ENCODE results near the gene CYSTM1. TPM values are rescaled to one million over a fixed set of nuclear protein-coding genes. Genes with fewer than 3 reads are reported as not detected.

Gene CYSTM1
- total and polyA plus RNA-seq, 4 donors, result 8.1 to 45.7 (median 23.4) TPM

DNA sequence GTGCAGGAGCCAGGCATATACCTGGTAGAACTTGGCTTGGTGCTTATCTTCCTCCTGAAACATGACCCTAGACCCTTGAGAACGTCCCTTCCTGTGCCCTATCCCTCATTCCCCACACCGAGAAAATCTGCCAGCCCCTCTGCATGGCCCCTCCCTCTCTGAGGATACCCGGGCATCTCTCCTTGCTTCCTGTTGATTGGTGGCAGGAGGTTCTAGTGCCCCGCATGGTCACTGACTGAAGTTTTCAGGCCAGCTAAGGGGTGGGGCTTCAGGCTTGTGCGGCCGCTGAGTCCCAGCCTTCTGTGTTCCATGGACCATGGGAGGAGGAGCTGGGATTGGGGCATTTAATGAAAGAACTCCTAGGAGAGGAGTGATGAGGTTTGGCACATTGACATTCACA lies 26.5 kb upstream of the CYSTM1 start:
- TF ChIP-seq SP1 (IDR thresholded peaks at IDR 0.05), result no peak
- TF ChIP-seq, protein P1, sequence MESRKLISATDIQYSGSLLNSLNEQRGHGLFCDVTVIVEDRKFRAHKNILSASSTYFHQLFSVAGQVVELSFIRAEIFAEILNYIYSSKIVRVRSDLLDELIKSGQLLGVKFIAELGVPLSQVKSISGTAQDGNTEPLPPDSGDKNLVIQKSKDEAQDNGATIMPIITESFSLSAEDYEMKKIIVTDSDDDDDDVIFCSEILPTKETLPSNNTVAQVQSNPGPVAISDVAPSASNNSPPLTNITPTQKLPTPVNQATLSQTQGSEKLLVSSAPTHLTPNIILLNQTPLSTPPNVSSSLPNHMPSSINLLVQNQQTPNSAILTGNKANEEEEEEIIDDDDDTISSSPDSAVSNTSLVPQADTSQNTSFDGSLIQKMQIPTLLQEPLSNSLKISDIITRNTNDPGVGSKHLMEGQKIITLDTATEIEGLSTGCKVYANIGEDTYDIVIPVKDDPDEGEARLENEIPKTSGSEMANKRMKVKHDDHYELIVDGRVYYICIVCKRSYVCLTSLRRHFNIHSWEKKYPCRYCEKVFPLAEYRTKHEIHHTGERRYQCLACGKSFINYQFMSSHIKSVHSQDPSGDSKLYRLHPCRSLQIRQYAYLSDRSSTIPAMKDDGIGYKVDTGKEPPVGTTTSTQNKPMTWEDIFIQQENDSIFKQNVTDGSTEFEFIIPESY (IDR thresholded peaks at IDR 0.05), result no peak
- 64% methylated on average over 6 of the region's 6 CpGs for WGBS
- Histone ChIP-seq H3K4me1 (ENCODE audit: control insufficient read depth in 4 of 4, insufficient read depth in 4 of 4, low read length in 3 of 4) (peaks cover 7 to 15% (median 10%) of the 10 kb centered on the region in 4 donors), H3K27me3 (ENCODE audit: control insufficient read depth in 4 of 4, insufficient read depth in 4 of 4, low read length in 3 of 4) (no peaks in the 10 kb centered on the region), H3K9me3 (ENCODE audit: control insufficient read depth in 4 of 4, low read length in 3 of 4) (no peaks in the 10 kb centered on the region), H3K9ac (ENCODE audit: low read depth in 1 of 2, low read length in 2 of 2) (no peak overlapping the region), H3K36me3 (ENCODE audit: control insufficient read depth in 4 of 4, insufficient read depth in 3 of 4, low read depth in 1 of 4, low read length in 3 of 4) (no peaks in the 10 kb centered on the region), H3K27ac (ENCODE audit: low read depth in 1 of 2, low read length in 2 of 2) (no peak overlapping the region), H3K4me3 (ENCODE audit: low read depth in 1 of 3, low read length in 3 of 3) (no peak overlapping the region)
- DNase-seq (ENCODE audit: low spot score), result no peak

DNA sequence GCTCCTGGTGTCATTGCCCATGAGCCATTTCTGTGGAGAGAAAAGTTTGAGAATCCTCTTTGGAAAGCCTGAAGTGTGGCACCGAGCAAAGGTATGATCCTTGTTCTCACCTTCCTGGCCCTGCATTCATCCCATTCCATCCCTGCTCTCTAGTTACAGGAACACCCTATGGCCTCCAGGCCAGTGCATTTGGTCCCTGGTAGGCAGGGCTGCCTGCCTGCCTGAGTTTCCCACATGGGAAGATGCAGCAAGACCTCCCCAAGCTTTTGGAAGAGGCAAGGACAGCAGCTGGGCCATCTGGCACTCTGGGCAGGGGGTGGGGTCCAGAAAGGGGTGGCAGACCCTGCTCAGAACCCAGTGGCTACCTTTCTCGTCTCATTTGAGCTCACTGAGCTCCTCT lies 24.8 kb upstream of the CYSTM1 start:
- H3K9me3 ChIP-seq (ENCODE audit: control insufficient read depth in 4 of 4, low read length in 3 of 4), result no peaks in the 10 kb centered on the region
- H3K4me1 ChIP-seq (ENCODE audit: control insufficient read depth in 4 of 4, insufficient read depth in 4 of 4, low read length in 3 of 4), result peaks cover 7 to 13% (median 10%) of the 10 kb centered on the region in 4 donors
- no peak overlapping the region for H3K9ac ChIP-seq (ENCODE audit: low read depth in 1 of 2, low read length in 2 of 2)
- no peaks in the 10 kb centered on the region for H3K27me3 ChIP-seq (ENCODE audit: control insufficient read depth in 4 of 4, insufficient read depth in 4 of 4, low read length in 3 of 4)
- DNase-seq (ENCODE audit: low spot score), result no peak
- no peak overlapping the region for H3K4me3 ChIP-seq (ENCODE audit: low read depth in 1 of 3, low read length in 3 of 3)
- no peak overlapping the region for H3K27ac ChIP-seq (ENCODE audit: low read depth in 1 of 2, low read length in 2 of 2)
- TF ChIP-seq, protein P1 (IDR thresholded peaks at IDR 0.05), result no peak
- TF ChIP-seq, protein P2, sequence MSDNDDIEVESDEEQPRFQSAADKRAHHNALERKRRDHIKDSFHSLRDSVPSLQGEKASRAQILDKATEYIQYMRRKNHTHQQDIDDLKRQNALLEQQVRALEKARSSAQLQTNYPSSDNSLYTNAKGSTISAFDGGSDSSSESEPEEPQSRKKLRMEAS (IDR thresholded peaks at IDR 0.05), result no peak
- TF ChIP-seq EGR1 (IDR thresholded peaks at IDR 0.05; ENCODE audit: low read depth in 2 of 2) (no peak), JUND (IDR thresholded peaks at IDR 0.05) (no peak), SP1 (IDR thresholded peaks at IDR 0.05) (no peak), NR2F2 (IDR thresholded peaks at IDR 0.05) (no peak), HNF4A (conservative IDR thresholded peaks at IDR 0.05) (no peak)
- TF ChIP-seq, protein P3, sequence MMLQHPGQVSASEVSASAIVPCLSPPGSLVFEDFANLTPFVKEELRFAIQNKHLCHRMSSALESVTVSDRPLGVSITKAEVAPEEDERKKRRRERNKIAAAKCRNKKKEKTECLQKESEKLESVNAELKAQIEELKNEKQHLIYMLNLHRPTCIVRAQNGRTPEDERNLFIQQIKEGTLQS (IDR thresholded peaks at IDR 0.05), result no peak
- H3K36me3 ChIP-seq (ENCODE audit: control insufficient read depth in 4 of 4, insufficient read depth in 3 of 4, low read depth in 1 of 4, low read length in 3 of 4), result no peaks in the 10 kb centered on the region
- WGBS, result 94% methylated on average over 2 of the region's 2 CpGs

DNA sequence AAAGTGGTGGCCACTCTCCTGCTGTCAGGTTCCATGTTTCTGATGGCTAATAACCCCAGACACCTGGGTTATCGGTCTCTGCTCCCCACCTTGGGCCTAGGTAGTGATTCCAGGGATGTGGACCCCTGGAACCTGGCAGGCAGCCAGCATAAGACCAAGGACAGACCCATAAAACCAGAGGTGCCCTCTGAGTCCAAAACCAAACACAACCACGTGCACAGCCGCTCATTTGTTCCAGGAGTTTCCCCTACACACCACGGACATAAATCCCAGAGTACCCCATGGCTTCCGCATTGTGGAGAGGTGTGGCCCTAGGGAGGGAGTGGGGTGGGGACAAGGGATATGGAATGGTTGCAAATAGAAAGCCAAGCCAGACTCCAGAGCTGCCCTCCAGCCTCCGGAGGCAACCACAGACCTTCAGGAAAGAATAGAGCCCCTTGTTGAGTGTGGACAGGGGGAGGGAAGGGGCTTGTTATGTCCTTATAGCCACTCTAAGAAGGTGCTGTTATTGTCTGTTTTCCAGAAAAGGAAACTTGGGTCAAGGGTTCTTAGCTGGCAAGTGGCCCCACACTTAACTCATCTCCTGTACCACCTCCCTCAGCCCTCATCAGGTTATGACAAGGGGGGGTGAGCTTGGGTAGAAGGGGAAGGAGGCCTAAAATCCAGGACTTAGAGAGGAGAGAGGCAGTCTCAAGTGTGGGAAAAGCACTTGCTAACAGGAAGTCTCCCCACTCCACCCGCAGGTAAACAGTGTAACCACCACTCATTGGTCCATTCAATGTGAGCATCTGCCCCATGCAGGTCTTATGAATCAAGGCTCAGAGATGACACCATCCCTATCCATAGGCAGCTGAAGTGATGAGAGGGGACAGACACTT lies 23.6 kb upstream of the CYSTM1 start:
- H3K4me1 ChIP-seq (ENCODE audit: control insufficient read depth in 4 of 4, insufficient read depth in 4 of 4, low read length in 3 of 4), result peaks cover under 1 to 2% (median 2%) of the 10 kb centered on the region in 4 donors
- H3K4me3 ChIP-seq (ENCODE audit: low read depth in 1 of 3, low read length in 3 of 3), result no peak overlapping the region
- 90% methylated on average over 7 of the region's 7 CpGs for WGBS
- no peaks in the 10 kb centered on the region for H3K36me3 ChIP-seq (ENCODE audit: control insufficient read depth in 4 of 4, insufficient read depth in 3 of 4, low read depth in 1 of 4, low read length in 3 of 4)
- no peak for DNase-seq (ENCODE audit: low spot score)
- H3K27ac ChIP-seq (ENCODE audit: low read depth in 1 of 2, low read length in 2 of 2), result no peak overlapping the region
- no peak overlapping the region for H3K9ac ChIP-seq (ENCODE audit: low read depth in 1 of 2, low read length in 2 of 2)
- H3K27me3 ChIP-seq (ENCODE audit: control insufficient read depth in 4 of 4, insufficient read depth in 4 of 4, low read length in 3 of 4), result no peaks in the 10 kb centered on the region
- no peaks in the 10 kb centered on the region for H3K9me3 ChIP-seq (ENCODE audit: control insufficient read depth in 4 of 4, low read length in 3 of 4)
- TF ChIP-seq, protein P4, sequence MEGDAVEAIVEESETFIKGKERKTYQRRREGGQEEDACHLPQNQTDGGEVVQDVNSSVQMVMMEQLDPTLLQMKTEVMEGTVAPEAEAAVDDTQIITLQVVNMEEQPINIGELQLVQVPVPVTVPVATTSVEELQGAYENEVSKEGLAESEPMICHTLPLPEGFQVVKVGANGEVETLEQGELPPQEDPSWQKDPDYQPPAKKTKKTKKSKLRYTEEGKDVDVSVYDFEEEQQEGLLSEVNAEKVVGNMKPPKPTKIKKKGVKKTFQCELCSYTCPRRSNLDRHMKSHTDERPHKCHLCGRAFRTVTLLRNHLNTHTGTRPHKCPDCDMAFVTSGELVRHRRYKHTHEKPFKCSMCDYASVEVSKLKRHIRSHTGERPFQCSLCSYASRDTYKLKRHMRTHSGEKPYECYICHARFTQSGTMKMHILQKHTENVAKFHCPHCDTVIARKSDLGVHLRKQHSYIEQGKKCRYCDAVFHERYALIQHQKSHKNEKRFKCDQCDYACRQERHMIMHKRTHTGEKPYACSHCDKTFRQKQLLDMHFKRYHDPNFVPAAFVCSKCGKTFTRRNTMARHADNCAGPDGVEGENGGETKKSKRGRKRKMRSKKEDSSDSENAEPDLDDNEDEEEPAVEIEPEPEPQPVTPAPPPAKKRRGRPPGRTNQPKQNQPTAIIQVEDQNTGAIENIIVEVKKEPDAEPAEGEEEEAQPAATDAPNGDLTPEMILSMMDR (IDR thresholded peaks at IDR 0.05; ENCODE audit: low read depth, low read length, missing input control), result no peak
- TF ChIP-seq TAF1 (conservative IDR thresholded peaks at IDR 0.05), result no peak
- TF ChIP-seq FOXA1 (IDR thresholded peaks at IDR 0.05), result no peak
- no peak for TF ChIP-seq FOXA2 (IDR thresholded peaks at IDR 0.05)
- TF ChIP-seq, protein P1 (IDR thresholded peaks at IDR 0.05), result no peak
- no peak for TF ChIP-seq EGR1 (IDR thresholded peaks at IDR 0.05; ENCODE audit: low read depth in 2 of 2)
- no peak for TF ChIP-seq RAD21 (IDR thresholded peaks at IDR 0.05)
- no peak for TF ChIP-seq NR2F2 (IDR thresholded peaks at IDR 0.05)
- TF ChIP-seq RXRA (IDR thresholded peaks at IDR 0.05), result no peak
- TF ChIP-seq HNF4G (IDR thresholded peaks at IDR 0.05), result no peak
- TF ChIP-seq SP1 (IDR thresholded peaks at IDR 0.05), result no peak
- TF ChIP-seq JUND (IDR thresholded peaks at IDR 0.05), result no peak
- TF ChIP-seq, protein P2 (IDR thresholded peaks at IDR 0.05), result no peak
- TF ChIP-seq, protein P3 (IDR thresholded peaks at IDR 0.05), result no peak
- no peak for TF ChIP-seq GABPA (IDR thresholded peaks at IDR 0.05 in 1 of 2, conservative IDR thresholded peaks at IDR 0.05 in 1 of 2)
